ENCODE results near the gene BCAS3.

DNA sequence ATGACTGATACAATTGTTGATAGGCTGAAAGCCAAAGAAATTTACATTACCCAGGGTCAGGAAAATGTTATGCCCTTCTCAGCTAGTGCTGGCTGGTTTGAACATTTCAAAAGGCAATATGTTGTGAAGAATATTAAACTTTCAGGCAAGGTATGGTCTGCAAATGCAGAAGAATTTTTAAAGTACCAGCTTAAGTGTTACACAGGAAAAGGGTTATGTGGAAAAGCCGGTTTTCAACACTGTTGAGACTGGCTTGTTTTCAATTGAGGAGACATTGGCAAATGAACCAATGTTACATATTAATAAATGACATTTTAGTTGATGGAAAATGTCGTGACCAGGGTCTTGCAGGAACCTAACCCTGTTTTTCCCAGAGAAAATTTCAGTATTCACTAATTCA is 506.1 kb downstream of the BCAS3 start:
- TF ChIP-seq CTCF (IDR thresholded peaks at IDR 0.05 in 8 of 11, conservative IDR thresholded peaks at IDR 0.05 in 3 of 11) (no peak), POLR2A (IDR thresholded peaks at IDR 0.05) (no peak)

Data from spleen (tissue), 7 donors.